A673 (cell line): Measurements from ENCODE around the gene UNC13B.

Source experiments
- EZH2 ChIP-seq: fragments of 200-600 bp; sonication (generic); IDR thresholded peaks from 2 replicates; pipeline ENCODE4 v1.6.1; 2017; ENCODE audit warnings: borderline replicate concordance, low read depth, mild to moderate bottlenecking, mixed read lengths, antibody characterized with exemption, low read length; ENCODE audit not compliant: poor library complexity, severe bottlenecking
- TF ChIP-seq, protein P1 (sequence below): fragments of 300-800, 200-600 bp; sonication (generic); conservative IDR thresholded peaks from 2 replicates; pipeline ENCODE4 v1.5.1; 2017; ENCODE audit warnings: low read depth, mild to moderate bottlenecking, antibody characterized with exemption, low read length, moderate library complexity, mixed read lengths

GRCh38 chr9:35424356-35425352 lies 262.8 kb downstream of the UNC13B start:
- TF ChIP-seq, protein P1, sequence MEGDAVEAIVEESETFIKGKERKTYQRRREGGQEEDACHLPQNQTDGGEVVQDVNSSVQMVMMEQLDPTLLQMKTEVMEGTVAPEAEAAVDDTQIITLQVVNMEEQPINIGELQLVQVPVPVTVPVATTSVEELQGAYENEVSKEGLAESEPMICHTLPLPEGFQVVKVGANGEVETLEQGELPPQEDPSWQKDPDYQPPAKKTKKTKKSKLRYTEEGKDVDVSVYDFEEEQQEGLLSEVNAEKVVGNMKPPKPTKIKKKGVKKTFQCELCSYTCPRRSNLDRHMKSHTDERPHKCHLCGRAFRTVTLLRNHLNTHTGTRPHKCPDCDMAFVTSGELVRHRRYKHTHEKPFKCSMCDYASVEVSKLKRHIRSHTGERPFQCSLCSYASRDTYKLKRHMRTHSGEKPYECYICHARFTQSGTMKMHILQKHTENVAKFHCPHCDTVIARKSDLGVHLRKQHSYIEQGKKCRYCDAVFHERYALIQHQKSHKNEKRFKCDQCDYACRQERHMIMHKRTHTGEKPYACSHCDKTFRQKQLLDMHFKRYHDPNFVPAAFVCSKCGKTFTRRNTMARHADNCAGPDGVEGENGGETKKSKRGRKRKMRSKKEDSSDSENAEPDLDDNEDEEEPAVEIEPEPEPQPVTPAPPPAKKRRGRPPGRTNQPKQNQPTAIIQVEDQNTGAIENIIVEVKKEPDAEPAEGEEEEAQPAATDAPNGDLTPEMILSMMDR: no peak
- TF ChIP-seq EZH2: no peak
